NCI-H2029 treated with DMSO at 0.1 percent for 48 hours (cell line): ENCODE measurements around the gene CYP4F2.
A peak's percentile ranks its signal among the peaks of the same experiment; 100 is the strongest.
"Not testable (repeated sequence)": the region's sequence is repeated elsewhere in the genome, so short reads cannot be mapped to it uniquely, and the experiment has no call there.

Source experiments
- DNase-seq: peaks from one replicate; lab custom pipeline; 2025; lab: John Stamatoyannopoulos, UW

CYP4F2 gene

GRCh38 chr19:15900032-15900431 is 2.2 kb upstream of the CYP4F2 start:
- DNase-seq, result not testable (repeated sequence)

GRCh38 chr19:15899561-15899960 is 1.7 kb upstream of the CYP4F2 start:
- not testable (repeated sequence) for DNase-seq

GRCh38 chr19:15897026-15897737 is 692 bp downstream of the CYP4F2 start:
- DNase-seq, result no peak

- DNase-seq, result no peak
These were observed 1.9 kb downstream of the CYP4F2 start for GRCh38 chr19:15895876-15896430.

- no peak for DNase-seq
These were observed 3.5 kb downstream of the CYP4F2 start for GRCh38 chr19:15894359-15894758.

GRCh38 chr19:15893477-15893876 is 4.4 kb downstream of the CYP4F2 start:
- no peak for DNase-seq

GRCh38 chr19:15892012-15892411 is 5.9 kb downstream of the CYP4F2 start:
- DNase-seq, result no peak

GRCh38 chr19:15891434-15891833 is 6.4 kb downstream of the CYP4F2 start:
- DNase-seq, result no peak

GRCh38 chr19:15889339-15889738 is 8.5 kb downstream of the CYP4F2 start:
- DNase-seq, result not testable (repeated sequence)

GRCh38 chr19:15885919-15886318 is 12.0 kb downstream of the CYP4F2 start:
- DNase-seq, result no peak

- no peak for DNase-seq
These were observed 12.7 kb downstream of the CYP4F2 start for GRCh38 chr19:15885167-15885566.

- DNase-seq, result not testable (repeated sequence)
These were observed 14.5 kb downstream of the CYP4F2 start for GRCh38 chr19:15883329-15883728.

- no peak for DNase-seq
These were observed 22.9 kb downstream of the CYP4F2 start for GRCh38 chr19:15874821-15875474.

- DNase-seq, result not testable (repeated sequence)
These were observed 24.1 kb downstream of the CYP4F2 start for GRCh38 chr19:15873771-15874170.

GRCh38 chr19:15871570-15871969 is 26.3 kb downstream of the CYP4F2 start:
- DNase-seq, result no peak

GRCh38 chr19:15869873-15870272 is 28.0 kb downstream of the CYP4F2 start:
- DNase-seq, result no peak

- peak; percentile 91 for DNase-seq
These were observed 28.7 kb downstream of the CYP4F2 start for GRCh38 chr19:15869109-15869555.

- no peak for DNase-seq
These were observed 31.2 kb downstream of the CYP4F2 start for GRCh38 chr19:15866636-15867035.

GRCh38 chr19:15864824-15865223 is 33.0 kb downstream of the CYP4F2 start:
- no peak for DNase-seq

- no peak for DNase-seq
These were observed 34.6 kb downstream of the CYP4F2 start for GRCh38 chr19:15863272-15863671.

GRCh38 chr19:15862444-15862843 is 35.4 kb downstream of the CYP4F2 start:
- DNase-seq, result no peak

- DNase-seq, result no peak
These were observed 37.4 kb downstream of the CYP4F2 start for GRCh38 chr19:15860522-15860921.

- no peak for DNase-seq
These were observed 38.7 kb downstream of the CYP4F2 start for GRCh38 chr19:15859187-15859586.
